MG63 (cell line): ENCODE measurements around the gene VSTM4. TPM values are rescaled to one million over a fixed set of nuclear protein-coding genes. Genes with fewer than 3 reads are reported as not detected.

Experiments used
- DNase-seq: peaks from one replicate; pipeline ENCODE4 v3.0.0-alpha.2; 2020
- H3K27me3 ChIP-seq: fragments of 250-450 bp; sonication (Bioruptor Pico); 2 replicates; pipeline ENCODE4 v1.5.1; 2020; ENCODE audit warnings: mild to moderate bottlenecking, moderate library complexity
- H3K36me3 ChIP-seq: fragments of 250-450 bp; sonication (Bioruptor Pico); 2 replicates; pipeline ENCODE4 v1.5.1; 2020; ENCODE audit warnings: mild to moderate bottlenecking, moderate library complexity
- H3K4me3 ChIP-seq: fragments of 250-450 bp; sonication (Bioruptor Pico); 2 replicates; pipeline ENCODE4 v1.5.1; 2020; ENCODE audit warnings: mild to moderate bottlenecking, moderate library complexity
- H3K9me3 ChIP-seq: fragments of 250-450 bp; sonication (Bioruptor Pico); 2 replicates; pipeline ENCODE4 v1.5.1; 2020; ENCODE audit warnings: mild to moderate bottlenecking, moderate library complexity
- total RNA-seq: library from RNA; depleted of rRNA; stranded (reverse); fragments of >200 nt; shearing (Covaris generic); gene quantifications from 2 replicates; pipeline ENCODE4 v1.2.3, GENCODE V29; 2014; ENCODE audit warnings: low replicate concordance; rRNA removed

The VSTM4 gene
- total RNA-seq, 1 experiment from 2014 or later = 2.8 TPM

DNA sequence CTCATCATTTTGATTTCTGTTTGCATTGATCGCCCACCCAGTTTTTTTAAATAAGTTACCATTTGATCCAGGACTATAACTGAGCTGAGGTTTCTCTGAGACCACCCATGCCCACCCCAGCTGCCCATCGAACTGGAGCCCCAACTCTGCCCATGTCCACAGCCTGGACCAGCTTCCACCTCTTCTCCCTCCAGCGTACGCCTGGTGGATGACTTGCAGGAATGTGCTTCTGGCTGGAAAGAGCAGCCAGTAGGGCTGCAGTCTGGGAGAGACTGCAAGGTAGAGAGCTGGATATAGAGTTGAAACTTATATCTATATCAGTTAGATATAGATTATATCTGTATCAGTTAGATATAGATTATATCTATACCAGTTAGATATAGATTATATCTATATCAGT lies 149.9 kb downstream of the VSTM4 start:
- H3K9me3 ChIP-seq = no peaks in the 10 kb centered on the region
- H3K4me3 ChIP-seq = no peak overlapping the region
- no peaks in the 10 kb centered on the region for H3K36me3 ChIP-seq
- H3K27me3 ChIP-seq = no peaks in the 10 kb centered on the region
- DNase-seq = no peak

Other genes starting within 250 kb of the VSTM4 start
- gene LRRC18, start 175.7 kb downstream of the VSTM4 start, total RNA-seq = not detected in 2 replicates
- gene FAM170B, start 18.5 kb upstream of the VSTM4 start, total RNA-seq = not detected in 2 replicates
- not detected in 2 replicates for gene TMEM273, start 72.9 kb upstream of the VSTM4 start, total RNA-seq
- not detected in 2 replicates for gene C10orf71, start 183.6 kb upstream of the VSTM4 start, total RNA-seq